SU-DHL-6 (cell line): ENCODE results near the gene BPIFA3.

ENCODE experiments used
- CTCF ChIP-seq: fragments of 200-600 bp; sonication (generic); IDR thresholded peaks from one replicate; pipeline ENCODE4 v1.5.1; 2017; ENCODE audit warnings: antibody characterized with exemption, mild to moderate bottlenecking, low read length, moderate library complexity; ENCODE audit not compliant: insufficient read depth, poor library complexity, severe bottlenecking
- EZH2phosphoT487 ChIP-seq: fragments of 200-600 bp; sonication (generic), shearing (Covaris generic); conservative IDR thresholded peaks from 2 replicates; pipeline ENCODE4 v1.6.1; 2018; ENCODE audit warnings: mild to moderate bottlenecking, antibody characterized with exemption, low read length, moderate library complexity, mixed read lengths

GRCh38 chr20:33251496-33251895 lies 34.3 kb downstream of the BPIFA3 start:
- TF ChIP-seq EZH2phosphoT487, result no peak
- no peak for TF ChIP-seq CTCF
